ENCODE data around the gene CYSRT1. TPM values are rescaled to one million over a fixed set of nuclear protein-coding genes. Genes with fewer than 3 reads are reported as not detected.

CYSRT1 gene
- polyA plus RNA-seq, 1 of the 3 experiments (the other 2 are of a cell fraction): 2.1 TPM

DNA sequence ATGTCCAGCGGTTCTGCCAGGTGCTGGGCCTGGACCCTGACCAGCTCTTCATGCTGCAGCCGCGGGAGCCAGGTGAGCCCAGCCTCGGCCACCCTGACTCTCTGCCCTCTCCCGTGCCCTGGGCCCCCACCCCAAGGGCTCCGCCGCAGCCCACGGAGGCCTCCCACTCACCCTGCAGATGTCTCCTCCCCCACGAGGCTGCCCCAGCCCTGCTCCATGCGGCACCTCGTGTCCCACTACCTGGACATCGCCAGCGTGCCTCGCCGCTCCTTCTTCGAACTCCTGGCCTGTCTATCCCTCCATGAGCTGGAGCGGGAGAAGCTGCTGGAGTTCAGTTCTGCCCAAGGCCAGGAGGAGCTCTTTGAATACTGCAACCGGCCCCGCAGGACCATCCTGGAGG lies 10.4 kb upstream of the CYSRT1 start:
- Histone ChIP-seq H3K27me3 (ENCODE audit: insufficient read depth) (no peaks in the 10 kb centered on the region), H3K9me2 (no peaks in the 10 kb centered on the region), H3K79me2 (ENCODE audit: insufficient read depth) (no peaks in the 10 kb centered on the region), H3K36me3 (replicated peaks in 1 of 2; ENCODE audit: control insufficient read depth in 1 of 2, insufficient read depth in 2 of 2, low read length in 1 of 2) (peaks cover 0 to 14% of the 10 kb centered on the region in 2 experiments), H3K9me3 (no peaks in the 10 kb centered on the region), H3K4me3 (ENCODE audit: low read depth in 2 of 2, low read length in 1 of 2) (no peak overlapping the region), H3F3A (replicated peaks; ENCODE audit: insufficient read depth) (no peaks in the 10 kb centered on the region), H4K20me1 (ENCODE audit: insufficient read depth) (no peaks in the 10 kb centered on the region), H3K4me1 (ENCODE audit: control insufficient read depth in 1 of 2, insufficient read depth in 2 of 2, low read depth in 1 of 2, low read length in 1 of 2) (0 out of 4 replicates have a peak, but pooled peaks cover 0 to 5% of the 10 kb centered on the region in 2 experiments), H2AFZ (ENCODE audit: low read depth) (no peak overlapping the region), H3K9ac (no peak overlapping the region), H3K27ac (ENCODE audit: low read depth in 2 of 2, low read length in 1 of 2) (no peak overlapping the region), H3K4me2 (no peak overlapping the region)
- CTCF ChIA-PET: interaction anchor here (1.9 kb wide), 1 partner anchor 12 kb away, joined by 6 read pairs; the partner anchor contains the start of gene RNF224
- POLR2A ChIA-PET: interaction anchor here (1.3 to 1.9 kb wide), 2 partner anchors 14 to 26 kb away, joined by 3 to 6 read pairs; partner anchors contain the start of genes TPRN and TUBB4B
- 95% methylated on average over 18 of the region's 19 CpGs for WGBS (ENCODE audit: low lambda C conversion rate)
- no peak for DNase-seq
- TF ChIP-seq FOSL2 (IDR thresholded peaks at IDR 0.05; ENCODE audit: borderline replicate concordance, low read depth): no peak
- TF ChIP-seq SIN3A (IDR thresholded peaks at IDR 0.05; ENCODE audit: borderline replicate concordance, low read depth, low read length): no peak
- no peak for TF ChIP-seq IRF3 (IDR thresholded peaks at IDR 0.05; ENCODE audit: low read depth, low read length)
- TF ChIP-seq GATA2 (CRISPR knock-in tag; IDR thresholded peaks at IDR 0.05): no peak
- TF ChIP-seq RAD21 (IDR thresholded peaks at IDR 0.05; ENCODE audit: low read length): no peak
- TF ChIP-seq POLR2AphosphoS5 (IDR thresholded peaks at IDR 0.05; ENCODE audit: low read depth, low read length): no peak
- TF ChIP-seq FOXM1 (IDR thresholded peaks at IDR 0.05; ENCODE audit: low read depth): no peak
- no peak for TF ChIP-seq FOXJ3 (CRISPR knock-in tag; IDR thresholded peaks at IDR 0.05)
- TF ChIP-seq, protein P1, sequence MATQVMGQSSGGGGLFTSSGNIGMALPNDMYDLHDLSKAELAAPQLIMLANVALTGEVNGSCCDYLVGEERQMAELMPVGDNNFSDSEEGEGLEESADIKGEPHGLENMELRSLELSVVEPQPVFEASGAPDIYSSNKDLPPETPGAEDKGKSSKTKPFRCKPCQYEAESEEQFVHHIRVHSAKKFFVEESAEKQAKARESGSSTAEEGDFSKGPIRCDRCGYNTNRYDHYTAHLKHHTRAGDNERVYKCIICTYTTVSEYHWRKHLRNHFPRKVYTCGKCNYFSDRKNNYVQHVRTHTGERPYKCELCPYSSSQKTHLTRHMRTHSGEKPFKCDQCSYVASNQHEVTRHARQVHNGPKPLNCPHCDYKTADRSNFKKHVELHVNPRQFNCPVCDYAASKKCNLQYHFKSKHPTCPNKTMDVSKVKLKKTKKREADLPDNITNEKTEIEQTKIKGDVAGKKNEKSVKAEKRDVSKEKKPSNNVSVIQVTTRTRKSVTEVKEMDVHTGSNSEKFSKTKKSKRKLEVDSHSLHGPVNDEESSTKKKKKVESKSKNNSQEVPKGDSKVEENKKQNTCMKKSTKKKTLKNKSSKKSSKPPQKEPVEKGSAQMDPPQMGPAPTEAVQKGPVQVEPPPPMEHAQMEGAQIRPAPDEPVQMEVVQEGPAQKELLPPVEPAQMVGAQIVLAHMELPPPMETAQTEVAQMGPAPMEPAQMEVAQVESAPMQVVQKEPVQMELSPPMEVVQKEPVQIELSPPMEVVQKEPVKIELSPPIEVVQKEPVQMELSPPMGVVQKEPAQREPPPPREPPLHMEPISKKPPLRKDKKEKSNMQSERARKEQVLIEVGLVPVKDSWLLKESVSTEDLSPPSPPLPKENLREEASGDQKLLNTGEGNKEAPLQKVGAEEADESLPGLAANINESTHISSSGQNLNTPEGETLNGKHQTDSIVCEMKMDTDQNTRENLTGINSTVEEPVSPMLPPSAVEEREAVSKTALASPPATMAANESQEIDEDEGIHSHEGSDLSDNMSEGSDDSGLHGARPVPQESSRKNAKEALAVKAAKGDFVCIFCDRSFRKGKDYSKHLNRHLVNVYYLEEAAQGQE (IDR thresholded peaks at IDR 0.05; ENCODE audit: low read depth, low read length): no peak
- no peak for TF ChIP-seq NFIC (IDR thresholded peaks at IDR 0.05; ENCODE audit: borderline replicate concordance)
- TF ChIP-seq CTCF (IDR thresholded peaks at IDR 0.05): no peak
